ENCODE results near the gene SEZ6L. TPM values are rescaled to one million over a fixed set of nuclear protein-coding genes. Genes with fewer than 3 reads are reported as not detected.

Gene SEZ6L
- total RNA-seq, 1 donor from 2014 or later, result 8.6 TPM

DNA sequence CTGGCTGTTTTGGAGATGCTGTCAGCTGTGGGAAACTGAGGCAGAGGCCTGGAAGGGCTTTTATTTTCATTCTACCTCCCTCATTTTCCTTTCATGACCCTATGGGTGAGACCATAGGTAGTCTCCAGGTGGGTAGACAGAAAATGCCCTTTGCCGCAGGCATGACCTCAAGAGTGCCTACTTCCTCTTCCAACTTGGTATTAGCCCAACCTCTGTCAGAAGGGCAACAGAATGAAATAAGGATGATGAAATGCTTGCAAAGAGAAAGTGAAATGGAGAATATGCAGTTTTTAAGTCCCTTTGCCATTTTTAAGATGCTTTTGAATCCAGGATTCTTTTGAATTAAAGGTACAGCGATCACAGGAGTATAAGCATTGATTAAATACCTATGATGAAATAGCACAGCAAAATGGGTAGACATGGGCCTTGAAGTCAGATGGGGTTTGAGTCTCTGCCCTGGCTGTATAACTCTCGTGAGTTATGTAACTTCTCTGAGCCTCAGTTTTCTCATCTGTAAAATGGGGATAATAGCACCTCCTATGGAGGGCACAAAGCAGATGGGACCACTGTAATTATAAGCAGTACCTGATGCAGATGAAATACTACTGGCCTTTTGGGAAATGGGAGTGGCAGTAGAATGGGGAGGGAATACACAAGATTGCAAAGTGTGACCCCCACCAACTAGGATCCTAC is 263.5 kb downstream of the SEZ6L start:
- TF ChIP-seq, protein P1, sequence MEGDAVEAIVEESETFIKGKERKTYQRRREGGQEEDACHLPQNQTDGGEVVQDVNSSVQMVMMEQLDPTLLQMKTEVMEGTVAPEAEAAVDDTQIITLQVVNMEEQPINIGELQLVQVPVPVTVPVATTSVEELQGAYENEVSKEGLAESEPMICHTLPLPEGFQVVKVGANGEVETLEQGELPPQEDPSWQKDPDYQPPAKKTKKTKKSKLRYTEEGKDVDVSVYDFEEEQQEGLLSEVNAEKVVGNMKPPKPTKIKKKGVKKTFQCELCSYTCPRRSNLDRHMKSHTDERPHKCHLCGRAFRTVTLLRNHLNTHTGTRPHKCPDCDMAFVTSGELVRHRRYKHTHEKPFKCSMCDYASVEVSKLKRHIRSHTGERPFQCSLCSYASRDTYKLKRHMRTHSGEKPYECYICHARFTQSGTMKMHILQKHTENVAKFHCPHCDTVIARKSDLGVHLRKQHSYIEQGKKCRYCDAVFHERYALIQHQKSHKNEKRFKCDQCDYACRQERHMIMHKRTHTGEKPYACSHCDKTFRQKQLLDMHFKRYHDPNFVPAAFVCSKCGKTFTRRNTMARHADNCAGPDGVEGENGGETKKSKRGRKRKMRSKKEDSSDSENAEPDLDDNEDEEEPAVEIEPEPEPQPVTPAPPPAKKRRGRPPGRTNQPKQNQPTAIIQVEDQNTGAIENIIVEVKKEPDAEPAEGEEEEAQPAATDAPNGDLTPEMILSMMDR (conservative IDR thresholded peaks at IDR 0.05), result no peak
- Mint-ChIP-seq H3K27ac (no peak overlapping the region), H3K9me3 (no peaks in the 10 kb centered on the region), H3K36me3 (no peaks in the 10 kb centered on the region), H3K4me1 (ENCODE audit: unreplicated experiment) (peaks cover 36% of the 10 kb centered on the region), H3K4me3 (no peak overlapping the region), H3K27me3 (peaks cover 38% of the 10 kb centered on the region)
- DNase-seq (ENCODE audit: extremely low spot score, unreplicated experiment), result no peak

Measured in type B pancreatic cell (in vitro differentiated cells).